Chondrocyte (in vitro differentiated cells): ENCODE measurements around the gene AFF3. TPM values are rescaled to one million over a fixed set of nuclear protein-coding genes. Genes with fewer than 3 reads are reported as not detected.

ENCODE experiments used
- DNase-seq: peaks from one replicate; pipeline ENCODE4 v3.0.0; 2021; ENCODE audit warnings: mixed read lengths, low spot score
- H3K27ac Mint-ChIP-seq: one replicate; pipeline ENCODE4 v1.8.0; 2021; ENCODE audit warnings: mild to moderate bottlenecking, moderate library complexity, mixed read lengths; ENCODE audit not compliant: unreplicated experiment
- H3K27me3 Mint-ChIP-seq: 2 replicates; pipeline ENCODE4 v1.8.0; 2021; ENCODE audit warnings: low read depth, mixed read lengths
- H3K36me3 Mint-ChIP-seq: 2 replicates; pipeline ENCODE4 v1.8.0; 2021; ENCODE audit warnings: low read depth, mixed read lengths
- H3K4me1 Mint-ChIP-seq: 2 replicates; pipeline ENCODE4 v1.8.0; 2021; ENCODE audit warnings: low read depth, mild to moderate bottlenecking, mixed read lengths
- H3K4me3 Mint-ChIP-seq: one replicate; pipeline ENCODE4 v1.8.0; 2021; ENCODE audit warnings: mild to moderate bottlenecking, moderate library complexity, mixed read lengths; ENCODE audit not compliant: unreplicated experiment
- H3K9me3 Mint-ChIP-seq: 2 replicates; pipeline ENCODE4 v1.8.0; 2021; ENCODE audit warnings: low read depth, mixed read lengths
- CTCF ChIP-seq: fragments of 200-600 bp; sonication (generic); IDR thresholded peaks from 2 replicates; pipeline ENCODE4 v1.5.0; 2021; ENCODE audit warnings: antibody characterized with exemption, mild to moderate bottlenecking, moderate library complexity
- total RNA-seq: library from RNA; stranded (reverse); gene quantifications from 3 replicates; pipeline ENCODE4 v1.2.1, GENCODE V29; 2021

Gene AFF3
- total RNA-seq, 1 donor from 2014 or later, result 127 TPM

DNA sequence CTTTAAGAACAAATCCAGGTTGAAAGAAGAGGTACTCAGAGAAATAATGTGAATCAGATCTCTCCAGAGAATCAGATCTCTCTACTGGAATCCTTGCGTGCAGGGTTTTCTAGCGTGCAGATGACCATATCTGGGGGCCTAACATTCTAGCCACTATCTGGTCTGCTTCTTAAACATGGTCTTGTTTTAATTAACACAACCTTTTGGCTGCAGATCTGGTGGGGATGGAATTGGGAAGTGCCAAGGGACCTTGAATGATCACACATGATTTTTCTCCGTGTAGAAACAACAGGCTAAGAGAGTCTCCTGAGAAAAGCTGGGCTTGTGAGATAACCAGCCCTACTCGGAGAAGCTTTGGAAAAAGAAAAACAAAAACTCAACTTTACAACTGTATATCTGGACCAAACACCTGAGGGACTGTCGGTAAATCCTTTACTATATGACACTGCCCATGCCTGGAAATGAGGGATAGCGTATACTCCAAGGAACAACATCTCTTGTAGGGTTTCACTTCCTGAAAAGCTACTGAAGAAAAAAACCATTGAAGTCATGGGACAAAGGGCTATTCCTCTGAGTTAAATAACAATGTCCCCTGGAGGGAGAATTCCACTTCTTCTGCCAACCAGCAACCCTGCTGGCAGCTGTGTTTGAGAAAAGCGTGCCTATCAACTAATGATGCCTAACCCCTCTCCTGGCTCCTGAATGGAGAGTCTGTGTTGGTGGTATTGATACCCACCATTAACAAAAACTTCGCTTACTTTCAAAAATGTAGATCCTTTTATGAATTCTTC lies 481.6 kb downstream of the AFF3 start:
- Mint-ChIP-seq H3K36me3 (peaks cover 19% of the 10 kb centered on the region), H3K27me3 (no peaks in the 10 kb centered on the region), H3K4me1 (peaks cover 86% of the 10 kb centered on the region), H3K27ac (peak overlapping the region; percentile 37), H3K4me3 (no peak overlapping the region), H3K9me3 (peaks cover 15% of the 10 kb centered on the region)
- no peak for TF ChIP-seq CTCF
- no peak for DNase-seq

DNA sequence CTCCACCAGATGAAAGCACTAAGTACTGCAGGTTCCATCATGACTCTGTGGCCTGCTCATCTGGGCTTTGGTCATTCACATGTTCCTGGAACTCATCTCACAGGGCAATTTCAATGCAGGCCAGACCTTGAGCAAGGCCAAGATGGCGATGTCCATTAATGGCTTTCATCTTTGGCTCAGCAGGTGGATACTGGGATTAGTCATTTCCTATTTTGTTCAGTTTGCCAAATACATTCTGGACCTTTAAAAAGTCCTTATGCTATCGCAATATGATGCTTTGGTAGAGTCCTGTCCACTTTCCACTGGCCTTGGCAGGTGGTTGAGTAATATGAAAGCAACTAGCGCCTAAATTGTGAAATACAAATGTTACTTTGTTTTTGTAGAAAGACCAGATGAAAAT lies 482.5 kb downstream of the AFF3 start:
- Mint-ChIP-seq H3K27ac (no peak overlapping the region), H3K36me3 (peaks cover 12% of the 10 kb centered on the region), H3K27me3 (no peaks in the 10 kb centered on the region), H3K9me3 (peaks cover 6% of the 10 kb centered on the region), H3K4me3 (no peak overlapping the region), H3K4me1 (peaks cover 85% of the 10 kb centered on the region)
- no peak for DNase-seq
- no peak for TF ChIP-seq CTCF

DNA sequence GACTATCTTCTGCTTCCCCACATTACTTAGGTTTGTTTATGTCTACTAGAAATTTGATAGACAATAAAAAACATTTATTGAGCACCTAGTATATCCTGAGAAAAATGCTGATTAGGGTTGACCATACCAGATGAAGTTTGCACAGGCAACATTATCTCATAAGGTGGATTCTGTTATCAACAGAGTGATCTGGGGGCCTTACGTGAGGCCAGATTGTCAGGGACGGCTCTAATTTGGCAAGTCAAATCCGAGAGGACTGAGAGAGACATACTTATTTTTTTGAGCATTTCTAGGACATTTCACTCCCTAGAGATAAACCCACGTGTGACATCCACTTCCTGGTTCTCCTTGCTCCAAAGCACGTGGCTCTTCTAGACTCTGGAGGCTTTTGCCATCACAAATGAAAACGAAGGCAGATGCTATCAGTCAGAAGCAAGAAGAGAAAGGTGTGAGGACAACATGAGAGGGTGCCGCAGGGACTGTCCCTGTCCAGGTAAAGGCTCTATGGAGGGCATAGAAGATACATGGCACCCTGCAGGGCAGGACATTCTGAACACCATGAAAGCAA lies 484.6 kb downstream of the AFF3 start:
- Mint-ChIP-seq H3K4me3 (no peak overlapping the region), H3K9me3 (no peaks in the 10 kb centered on the region), H3K36me3 (peaks cover 8% of the 10 kb centered on the region), H3K4me1 (peaks cover 84% of the 10 kb centered on the region), H3K27me3 (no peaks in the 10 kb centered on the region), H3K27ac (no peak overlapping the region)
- no peak for DNase-seq
- TF ChIP-seq CTCF, result no peak

DNA sequence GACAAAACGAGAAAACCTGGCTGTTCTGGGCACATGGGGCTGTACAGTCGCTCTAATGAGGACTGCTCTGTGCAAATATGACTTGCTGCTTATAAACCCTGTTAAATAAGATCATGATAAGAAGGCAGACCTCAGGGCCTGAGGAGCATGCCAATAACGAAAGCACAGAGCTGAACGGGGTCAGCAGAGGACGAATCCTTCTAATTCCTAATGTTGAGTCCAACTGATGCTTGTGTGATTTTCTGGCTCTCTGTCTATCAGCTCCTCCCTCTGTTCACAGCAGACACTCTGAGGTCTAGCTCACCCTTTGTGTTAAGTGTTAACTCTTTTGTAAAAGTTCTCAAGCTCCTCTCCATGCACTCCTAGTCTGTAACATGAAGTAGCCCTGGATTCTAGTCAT lies 485.4 kb downstream of the AFF3 start:
- DNase-seq, result no peak
- Mint-ChIP-seq H3K4me3 (no peak overlapping the region), H3K4me1 (peaks cover 84% of the 10 kb centered on the region), H3K27ac (no peak overlapping the region), H3K9me3 (no peaks in the 10 kb centered on the region), H3K27me3 (no peaks in the 10 kb centered on the region), H3K36me3 (peaks cover 8% of the 10 kb centered on the region)
- TF ChIP-seq CTCF, result no peak

DNA sequence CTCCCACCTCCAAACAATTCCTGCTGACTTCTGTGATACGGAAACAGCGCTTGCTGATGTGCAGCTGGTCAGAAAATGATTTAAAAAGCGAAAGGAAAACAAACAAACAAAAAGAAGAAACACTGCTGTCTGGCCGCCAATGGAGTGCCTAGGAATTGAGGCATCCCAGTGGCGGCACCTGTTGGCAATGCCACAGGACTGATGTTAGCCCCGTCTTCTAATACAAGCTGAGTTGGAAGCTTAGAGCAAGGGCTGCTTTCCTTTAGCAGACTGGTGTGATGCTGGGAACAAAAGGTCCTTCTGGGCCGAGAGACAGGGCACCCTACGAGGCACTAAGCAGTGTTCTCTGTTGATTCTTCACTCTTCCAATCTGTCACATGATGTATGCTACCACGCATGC lies 489.0 kb downstream of the AFF3 start:
- no peak for DNase-seq
- TF ChIP-seq CTCF, result no peak
- peak overlapping the region; percentile 37 for H3K27ac Mint-ChIP-seq
- peaks cover 11% of the 10 kb centered on the region for H3K36me3 Mint-ChIP-seq
- H3K4me3 Mint-ChIP-seq, result no peak overlapping the region
- peaks cover 78% of the 10 kb centered on the region for H3K4me1 Mint-ChIP-seq
- no peaks in the 10 kb centered on the region for H3K27me3 Mint-ChIP-seq
- H3K9me3 Mint-ChIP-seq, result no peaks in the 10 kb centered on the region
